K562 (cell line): ENCODE data around the gene DYRK1A. TPM values are rescaled to one million over a fixed set of nuclear protein-coding genes. Genes with fewer than 3 reads are reported as not detected.

Experiments
- ARID4B ChIP-seq: sonication (generic); formaldehyde crosslinking; IDR thresholded peaks from 2 replicates; pipeline ENCODE4 v1.8.0; 2022; ENCODE audit warnings: mild to moderate bottlenecking, missing genetic modification reagents
- ARNT ChIP-seq, 2 experiments: fragments of 450-650 bp; IDR thresholded peaks; 2 replicates each; pipeline ENCODE4 v1.6.1; 2016; ENCODE audit warnings: mild to moderate bottlenecking in 1 of 2
- BACH1 ChIP-seq: fragments of 200-800 bp; sonication (Bioruptor generic); IDR thresholded peaks from 2 replicates; pipeline ENCODE4 v1.6.1; 2016; ENCODE audit warnings: missing genetic modification characterization, missing compliant biosample characterization
- BCOR ChIP-seq: fragments of 450-650 bp; IDR thresholded peaks from 2 replicates; pipeline ENCODE4 v1.6.1; 2016
- EGR1 ChIP-seq: fragments of 450-650 bp; conservative IDR thresholded peaks from 2 replicates; pipeline ENCODE4 v1.6.1; 2017; ENCODE audit warnings: mild to moderate bottlenecking
- ETV5 ChIP-seq: sonication (generic); formaldehyde crosslinking; IDR thresholded peaks from 2 replicates; pipeline ENCODE4 v1.4.0; 2020; ENCODE audit warnings: low read depth, mild to moderate bottlenecking, missing genetic modification reagents
- FOXM1 ChIP-seq, 2 experiments: fragments of 450-650 bp in 1 of 2; sonication (generic) in 1 of 2; formaldehyde crosslinking in 1 of 2; IDR thresholded peaks; 2 replicates each; pipeline versions ENCODE4 v1.6.1 to v1.9.0; 2017 to 2022; ENCODE audit warnings: low read depth in 2 of 2, mild to moderate bottlenecking in 2 of 2, missing genetic modification reagents in 1 of 2, moderate library complexity in 1 of 2
- KAT7 ChIP-seq: sonication (generic); formaldehyde crosslinking; IDR thresholded peaks from 2 replicates; pipeline ENCODE4 v1.8.0; 2022; ENCODE audit warnings: missing genetic modification reagents, mild to moderate bottlenecking, borderline replicate concordance
- L3MBTL2 ChIP-seq: fragments of 450-650 bp; IDR thresholded peaks from 2 replicates; pipeline ENCODE4 v1.6.1; 2016; ENCODE audit warnings: mild to moderate bottlenecking, moderate library complexity
- MTA1 ChIP-seq: fragments of 450-650 bp; IDR thresholded peaks from 2 replicates; pipeline ENCODE4 v1.6.1; 2017; ENCODE audit warnings: borderline replicate concordance
- NR4A1 ChIP-seq, 2 experiments: fragments of 250-450 bp in 1 of 2; fragments of 450-650 bp in 1 of 2; sonication (Bioruptor Pico) in 1 of 2; IDR thresholded peaks; 2 replicates each; pipeline versions ENCODE4 v1.4.0 to v1.6.1; 2016 to 2020; ENCODE audit warnings: mild to moderate bottlenecking in 2 of 2, missing compliant biosample characterization in 1 of 2, missing genetic modification characterization in 1 of 2, moderate library complexity in 1 of 2
- RBM22 ChIP-seq: fragments of 200-400 bp; formaldehyde crosslinking; IDR thresholded peaks from 2 replicates; pipeline ENCODE4 v1.6.1; 2018; ENCODE audit warnings: low read length, low read depth; ENCODE audit not compliant: poor library complexity, severe bottlenecking
- SMARCA4 ChIP-seq: fragments of 450-650 bp; IDR thresholded peaks from 2 replicates; pipeline ENCODE4 v1.6.1; 2016
- UBTF ChIP-seq, 2 experiments: IDR thresholded peaks; 2 replicates each; pipeline ENCODE4 v1.6.1; 2012; ENCODE audit warnings: improper control_type of control experiment in 2 of 2, low read depth in 2 of 2, low read length in 2 of 2, borderline replicate concordance in 1 of 2
- ZKSCAN8 ChIP-seq: fragments of 200-800 bp; sonication (Bioruptor generic); IDR thresholded peaks from 2 replicates; pipeline ENCODE4 v1.6.1; 2016; ENCODE audit warnings: missing genetic modification characterization, missing compliant biosample characterization
- polyA plus RNA-seq, 8 experiments: library from polyadenylated mRNA; depleted of rRNA in 4 of 8; stranded (reverse) in 5 of 8; unstranded in 3 of 8; fragments of >200 nt; fragmentation: Nextera tagmentation in 2 of 8; fragmentation: Illumina TruSeq in 1 of 8; extraction: Ambion mirVana in 2 of 8; extraction: Trizol in 1 of 8; gene quantifications; 2 replicates each; pipeline versions ENCODE4 v1.2.1 to v1.2.3, GENCODE V29; 2011 to 2014; ENCODE audit warnings: inconsistent platforms in 1 of 8, missing spikeins in 1 of 8
- total RNA-seq, 7 experiments: library from RNA; depleted of rRNA in 6 of 7; stranded (reverse); fragments of >200 nt in 6 of 7; fragmentation: Illumina TruSeq in 2 of 7; extraction: Trizol in 2 of 7; gene quantifications; 2 replicates each; pipeline versions ENCODE4 v1.2.1 to v1.2.3, GENCODE V29; 2011 to 2021; ENCODE audit warnings: low replicate concordance in 1 of 7
- TF ChIP-seq, protein P1 (sequence below): fragments of 450-650 bp; IDR thresholded peaks from 2 replicates; pipeline ENCODE4 v1.6.1; 2016; ENCODE audit warnings: antibody characterized with exemption
- TF ChIP-seq, protein P2 (sequence below), 2 experiments: fragments of 250-450 bp in 1 of 2; fragments of 450-650 bp in 1 of 2; sonication (Bioruptor Pico) in 1 of 2; IDR thresholded peaks; 2 replicates each; pipeline versions ENCODE4 v1.6.1 to v1.8.0; 2016 to 2021; ENCODE audit warnings: mild to moderate bottlenecking in 2 of 2, moderate library complexity in 2 of 2, missing compliant biosample characterization in 1 of 2, missing genetic modification characterization in 1 of 2

DYRK1A gene
- total and polyA plus RNA-seq, 9 of the 15 experiments (the other 6 are each of a cell fraction or from before 2014, with no cell fraction given), result 3.7 to 64.8 (median 42.3) TPM

- no peak for TF ChIP-seq NR4A1 (CRISPR knock-in tag; IDR thresholded peaks at IDR 0.05)
- peak; percentile 79 for TF ChIP-seq NR4A1 (tag; IDR thresholded peaks at IDR 0.05)
- TF ChIP-seq SMARCA4, result peak; percentile 79
- TF ChIP-seq EGR1, result peak; percentile 80
- TF ChIP-seq, protein P1, sequence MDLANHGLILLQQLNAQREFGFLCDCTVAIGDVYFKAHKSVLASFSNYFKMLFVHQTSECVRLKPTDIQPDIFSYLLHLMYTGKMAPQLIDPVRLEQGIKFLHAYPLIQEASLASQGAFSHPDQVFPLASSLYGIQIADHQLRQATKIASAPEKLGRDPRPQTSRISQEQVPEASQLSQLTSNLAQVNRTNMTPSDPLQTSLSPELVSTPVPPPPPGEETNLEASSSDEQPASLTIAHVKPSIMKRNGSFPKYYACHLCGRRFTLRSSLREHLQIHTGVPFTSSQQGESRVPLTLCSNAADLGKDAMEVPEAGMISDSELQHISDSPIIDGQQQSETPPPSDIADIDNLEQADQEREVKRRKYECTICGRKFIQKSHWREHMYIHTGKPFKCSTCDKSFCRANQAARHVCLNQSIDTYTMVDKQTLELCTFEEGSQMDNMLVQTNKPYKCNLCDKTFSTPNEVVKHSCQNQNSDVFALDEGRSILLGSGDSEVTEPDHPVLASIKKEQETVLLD, result peak; percentile 39; the same call in 1 of the 2 replicates
- TF ChIP-seq KAT7, result no peak; the same call in 1 of the 2 replicates
- TF ChIP-seq BCOR, result no peak
- TF ChIP-seq MTA1, result peak; percentile 17; the same call in 1 of the 2 replicates
- peak; percentile 16; the same call in 1 of the 2 replicates for TF ChIP-seq FOXM1 (IDR thresholded peaks at IDR 0.05; ENCODE audit: low read depth)
- no peak for TF ChIP-seq FOXM1 (CRISPR knock-in tag; IDR thresholded peaks at IDR 0.05; ENCODE audit: low read depth)
- no peak for TF ChIP-seq ARID4B (CRISPR knock-in tag)
- peak; percentile 69; the same call in 1 of the 2 replicates for TF ChIP-seq ZKSCAN8
- TF ChIP-seq ARNT (IDR thresholded peaks at IDR 0.05), result peak in 1 of 2 experiments; percentile 15; a peak in 1 of 4 replicates
- peak; percentile 45; the same call in 1 of the 2 replicates for TF ChIP-seq ETV5 (CRISPR knock-in tag)
- TF ChIP-seq UBTF (IDR thresholded peaks at IDR 0.05; ENCODE audit: borderline replicate concordance in 1 of 2, low read depth in 2 of 2, low read length in 2 of 2), result peak in 1 of 2 experiments; percentile 68; a peak in 1 of 4 replicates
- TF ChIP-seq, protein P2, sequence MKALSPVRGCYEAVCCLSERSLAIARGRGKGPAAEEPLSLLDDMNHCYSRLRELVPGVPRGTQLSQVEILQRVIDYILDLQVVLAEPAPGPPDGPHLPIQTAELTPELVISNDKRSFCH (CRISPR knock-in tag; IDR thresholded peaks at IDR 0.05), result no peak
- TF ChIP-seq, protein P2 (tag; IDR thresholded peaks at IDR 0.05), result peak; percentile 47; the same call in 1 of the 2 replicates
- TF ChIP-seq L3MBTL2, result peak; percentile 93
- peak; percentile 71 for TF ChIP-seq BACH1 (tag)
- TF ChIP-seq RBM22, result no peak
Observed at GRCh38 chr21:37338671-37339551, 27.7 kb upstream of the DYRK1A start (continued).
